HG02623 (cell line): ENCODE results near the gene OR2C3.
"Not testable (repeated sequence)": the region's sequence is repeated elsewhere in the genome, so short reads cannot be mapped to it uniquely, and the experiment has no call there.

Source experiments
- ATAC-seq: cut with Tn5 transposase; IDR thresholded peaks from one replicate; pipeline ENCODE4 v1.9.1; 2021; ENCODE audit warnings: moderate library complexity; ENCODE audit not compliant: unreplicated experiment

OR2C3 gene

DNA sequence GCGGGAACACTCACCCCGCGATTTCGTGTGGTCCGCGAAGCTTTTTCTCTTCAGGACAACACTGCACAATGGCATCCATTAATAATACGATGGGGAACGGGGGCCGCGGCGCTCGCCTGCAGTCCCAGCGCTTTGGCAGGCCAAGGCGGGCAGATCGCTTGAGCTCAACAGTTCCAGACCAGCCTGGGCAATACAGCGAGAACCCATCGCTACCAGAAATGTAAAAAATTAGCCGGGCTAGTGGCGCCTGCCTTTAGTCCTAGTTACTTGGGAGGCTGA lies 17.7 kb downstream of the OR2C3 start:
- ATAC-seq, result no peak

GRCh38 chr1:247517795-247518612 lies 18.2 kb downstream of the OR2C3 start:
- no peak for ATAC-seq

DNA sequence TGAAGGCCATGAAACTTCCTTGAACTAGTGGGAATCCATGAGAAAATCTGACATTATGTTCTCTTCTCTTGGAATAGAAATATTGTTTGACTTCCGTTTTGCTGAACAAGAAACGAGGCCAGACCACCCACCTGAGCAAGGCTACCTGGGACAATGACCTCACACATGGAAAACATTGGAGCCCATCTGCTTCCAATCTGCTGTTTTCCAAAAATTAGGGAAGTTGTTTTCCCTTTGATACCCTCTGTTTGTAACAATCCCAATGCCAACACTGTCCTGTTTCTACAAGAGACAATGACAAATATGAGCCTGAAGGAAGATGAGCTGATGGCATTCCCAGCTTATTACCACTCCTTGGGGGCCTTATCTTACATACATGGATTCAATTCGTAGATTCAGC lies 29.4 kb downstream of the OR2C3 start:
- no peak for ATAC-seq

DNA sequence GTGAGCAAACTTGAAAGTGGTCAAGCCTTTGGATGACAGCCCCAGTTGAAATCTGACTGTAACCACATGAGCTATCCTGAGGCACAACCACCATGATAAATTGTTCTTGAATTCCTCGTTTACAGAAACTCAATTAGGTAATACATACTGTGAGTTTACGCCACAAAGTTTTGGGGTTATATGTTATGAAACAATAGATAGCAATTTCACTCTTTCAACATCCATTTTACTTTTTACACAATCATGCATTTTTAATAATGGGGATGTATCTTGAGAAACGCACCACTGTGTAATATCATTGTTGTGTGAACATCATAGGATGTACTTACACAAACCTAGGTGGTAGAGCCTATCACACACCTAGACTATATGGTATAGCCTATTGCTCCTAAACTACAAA lies 35.4 kb downstream of the OR2C3 start:
- ATAC-seq, result no peak

- ATAC-seq, result no peak
Measured at GRCh38 chr1:247496581-247497285, 39.5 kb downstream of the OR2C3 start.

GRCh38 chr1:247494767-247495166 lies 41.5 kb downstream of the OR2C3 start:
- no peak for ATAC-seq

- no peak for ATAC-seq
Measured at GRCh38 chr1:247493106-247493505, 43.1 kb downstream of the OR2C3 start.

- no peak for ATAC-seq
Measured at GRCh38 chr1:247491328-247491727, 44.9 kb downstream of the OR2C3 start.

DNA sequence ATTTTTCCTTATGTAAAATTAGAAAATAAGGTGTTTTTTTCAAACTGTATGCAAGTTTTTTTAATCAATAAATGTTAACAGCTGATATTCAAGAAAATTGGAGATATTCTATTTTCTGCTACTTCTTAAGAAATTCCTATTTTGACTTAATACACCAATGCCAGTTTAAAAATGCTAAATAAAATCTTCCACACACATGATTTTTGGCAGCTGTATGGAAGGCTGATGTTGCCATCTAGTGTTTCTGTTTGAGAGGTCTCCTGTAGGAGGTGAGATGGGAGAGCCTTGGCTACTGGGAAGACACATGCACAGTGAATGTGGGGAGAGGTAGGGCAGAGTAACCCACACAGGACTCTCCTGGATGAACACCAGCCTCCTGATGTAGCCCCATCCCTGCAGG lies 49.2 kb downstream of the OR2C3 start:
- peak; percentile 68 for ATAC-seq

DNA sequence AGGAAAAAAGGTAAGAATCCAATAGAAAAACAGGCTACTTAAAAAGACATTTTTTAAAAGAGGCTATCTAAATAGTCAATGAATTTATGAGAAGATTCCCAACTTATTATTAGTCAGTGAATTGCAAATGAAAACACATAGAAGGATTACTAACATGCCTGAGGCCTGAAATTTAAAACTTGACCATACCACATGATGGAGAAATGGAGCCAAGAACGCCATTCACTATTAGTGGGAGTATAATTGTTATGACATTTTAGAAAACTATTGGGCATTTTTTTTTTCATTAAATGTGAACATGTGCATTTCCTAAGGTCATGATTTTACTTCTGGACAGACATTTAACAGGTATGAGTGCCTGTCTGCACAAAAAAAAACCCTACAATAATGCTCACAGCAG lies 53.5 kb downstream of the OR2C3 start:
- ATAC-seq, result no peak

DNA sequence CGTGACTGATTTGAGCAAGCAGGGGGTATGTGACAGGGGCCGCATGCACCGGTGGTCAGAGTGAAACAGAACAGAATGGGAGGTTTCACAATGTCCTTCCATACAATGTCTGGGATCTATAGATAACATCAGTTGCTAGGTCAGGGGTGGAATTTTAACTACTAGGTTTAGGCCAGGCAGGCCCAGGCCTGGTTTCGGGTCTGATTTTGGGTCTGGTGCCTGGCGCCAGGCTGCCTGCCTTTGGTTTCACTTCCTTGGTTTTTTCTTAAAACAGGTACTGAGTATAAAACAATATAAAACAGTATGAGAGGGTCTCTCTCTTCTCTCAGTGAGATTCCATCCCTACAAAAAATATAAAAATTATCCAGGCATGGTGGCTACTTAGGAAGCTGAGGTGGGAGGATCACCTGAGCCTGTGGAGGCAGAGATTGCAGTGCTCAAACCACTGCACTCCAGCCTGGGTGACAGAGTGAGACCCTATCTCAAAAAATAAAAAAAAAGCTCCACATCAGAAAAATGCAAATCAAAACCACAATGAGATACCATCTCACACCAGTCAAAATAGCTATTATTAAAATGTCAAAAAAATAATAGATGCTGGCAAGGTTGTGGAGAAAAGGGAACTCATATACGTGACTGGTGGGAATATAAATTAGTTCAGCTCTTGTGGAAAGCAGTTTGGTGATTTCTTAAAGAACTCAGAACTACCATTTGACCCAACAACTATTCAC lies 59.7 kb downstream of the OR2C3 start:
- not testable (repeated sequence) for ATAC-seq

GRCh38 chr1:247475793-247476192 lies 60.4 kb downstream of the OR2C3 start:
- no peak for ATAC-seq
